Fibroblast of skin of back (primary cell): ENCODE data around the gene PXDN.
A peak's percentile ranks its signal among the peaks of the same experiment; 100 is the strongest.

Experiments
- DNase-seq: peaks from one replicate; pipeline ENCODE4 v3.0.0-alpha.2; 2013

PXDN gene

GRCh38 chr2:1663621-1664020 is 80.7 kb downstream of the PXDN start:
- no peak for DNase-seq

GRCh38 chr2:1662606-1663180 is 81.6 kb downstream of the PXDN start:
- DNase-seq, result no peak

- DNase-seq, result no peak
Measured at GRCh38 chr2:1661891-1662605, 82.3 kb downstream of the PXDN start.

- DNase-seq, result no peak
Measured at GRCh38 chr2:1660656-1661640, 83.4 kb downstream of the PXDN start.

GRCh38 chr2:1659951-1660565 is 84.3 kb downstream of the PXDN start:
- DNase-seq, result no peak

- no peak for DNase-seq
Measured at GRCh38 chr2:1658394-1659151, 85.7 kb downstream of the PXDN start.

- no peak for DNase-seq
Measured at GRCh38 chr2:1656961-1657841, 87.1 kb downstream of the PXDN start.

- DNase-seq, result peak; percentile 20
Measured at GRCh38 chr2:1656326-1656960, 87.9 kb downstream of the PXDN start.

GRCh38 chr2:1655461-1655860 is 88.9 kb downstream of the PXDN start:
- DNase-seq, result no peak

- no peak for DNase-seq
Measured at GRCh38 chr2:1654696-1655374, 89.5 kb downstream of the PXDN start.

GRCh38 chr2:1653956-1654695 is 90.2 kb downstream of the PXDN start:
- DNase-seq, result peak; percentile 93

GRCh38 chr2:1652034-1652790 is 92.1 kb downstream of the PXDN start:
- DNase-seq, result no peak

GRCh38 chr2:1651121-1652033 is 92.9 kb downstream of the PXDN start:
- no peak for DNase-seq

GRCh38 chr2:1650085-1650872 is 94.0 kb downstream of the PXDN start:
- DNase-seq, result no peak

- DNase-seq, result no peak
Measured at GRCh38 chr2:1649103-1650084, 94.9 kb downstream of the PXDN start.
